ENCODE data around the gene APLP2. TPM values are rescaled to one million over a fixed set of nuclear protein-coding genes. Genes with fewer than 3 reads are reported as not detected.

APLP2 gene
- total RNA-seq, 1 experiment from 2014 or later: 350 TPM

GRCh38 chr11:130157101-130157500 is 87.4 kb downstream of the APLP2 start:
- no TSS peak for BruUV-seq (replicated peaks)
- Histone ChIP-seq H2AFZ (no peak overlapping the region), H3K27me3 (ENCODE audit: insufficient read depth, low read depth) (no peaks in the 10 kb centered on the region), H3K9me3 (ENCODE audit: insufficient read depth, low read depth) (no peaks in the 10 kb centered on the region), H3K4me3 (no peak overlapping the region), H3F3A (ENCODE audit: insufficient read depth, low read depth) (peaks cover 13% of the 10 kb centered on the region; the same call in 1 of the 2 replicates), H3K9me2 (ENCODE audit: insufficient read depth) (no peaks in the 10 kb centered on the region), H3K4me1 (replicated peaks; ENCODE audit: insufficient read depth) (peaks cover 36% of the 10 kb centered on the region), H3K79me2 (ENCODE audit: low read depth) (peaks cover 23% of the 10 kb centered on the region), H3K27ac (peak overlapping the region; percentile 63; the same call in 1 of the 2 replicates), H3K4me2 (peak overlapping the region; percentile 54), H3K36me3 (ENCODE audit: low read depth) (0 out of 2 replicates have a peak, but pooled peaks cover under 1% of the 10 kb centered on the region), H4K20me1 (ENCODE audit: insufficient read depth) (peaks cover 18% of the 10 kb centered on the region)
- intact Hi-C loops (cut with micrococcal nuclease; ENCODE audit: unreplicated experiment): no loop called here
- DNase-seq: no peak
- POLR2A ChIA-PET (ENCODE audit: unreplicated experiment): no interaction called here
- TF ChIP-seq EZH2 (IDR thresholded peaks at IDR 0.05; ENCODE audit: low read depth): no peak
- no peak for TF ChIP-seq CTCF (conservative IDR thresholded peaks at IDR 0.05)
- CTCF ChIA-PET: no interaction called here

- Histone ChIP-seq H3K36me3 (ENCODE audit: low read depth) (0 out of 2 replicates have a peak, but pooled peaks cover 4% of the 10 kb centered on the region), H3K4me3 (no peak overlapping the region), H4K20me1 (ENCODE audit: insufficient read depth) (peaks cover 23% of the 10 kb centered on the region), H3K79me2 (ENCODE audit: low read depth) (peaks cover 30% of the 10 kb centered on the region), H3F3A (ENCODE audit: insufficient read depth, low read depth) (peaks cover 13% of the 10 kb centered on the region; the same call in 1 of the 2 replicates), H3K4me1 (replicated peaks; ENCODE audit: insufficient read depth) (peaks cover 43% of the 10 kb centered on the region), H3K27ac (no peak overlapping the region), H3K9me2 (ENCODE audit: insufficient read depth) (no peaks in the 10 kb centered on the region), H3K27me3 (ENCODE audit: insufficient read depth, low read depth) (no peaks in the 10 kb centered on the region), H2AFZ (no peak overlapping the region), H3K9me3 (ENCODE audit: insufficient read depth, low read depth) (no peaks in the 10 kb centered on the region), H3K4me2 (no peak overlapping the region)
- TF ChIP-seq CTCF (conservative IDR thresholded peaks at IDR 0.05) (no peak), EZH2 (IDR thresholded peaks at IDR 0.05; ENCODE audit: low read depth) (no peak)
- POLR2A ChIA-PET (ENCODE audit: unreplicated experiment): interaction anchor here (0.5 to 1.0 kb wide), 2 partner anchors 185 to 317 kb away, joined by 3 to 5 read pairs; no protein-coding TSS in a partner anchor
- no TSS peak for BruUV-seq (replicated peaks)
- CTCF ChIA-PET: interaction anchor here (0.5 to 0.6 kb wide), 2 partner anchors 77 to 175 kb away, joined by 4 to 10 read pairs; no protein-coding TSS in a partner anchor
- intact Hi-C loops (cut with micrococcal nuclease; ENCODE audit: unreplicated experiment): no loop called here
- no peak for DNase-seq
Measured at GRCh38 chr11:130157840-130158239, 88.1 kb downstream of the APLP2 start.

- ChIA-PET CTCF (no interaction called here), POLR2A (ENCODE audit: unreplicated experiment) (interaction anchor here (0.7 to 1.9 kb wide), 2 partner anchors 13 to 243 kb away, joined by 5 to 15 read pairs; no protein-coding TSS in a partner anchor)
- Histone ChIP-seq H4K20me1 (ENCODE audit: insufficient read depth) (peaks cover 23% of the 10 kb centered on the region), H3K79me2 (ENCODE audit: low read depth) (peaks cover 43% of the 10 kb centered on the region), H3K27me3 (ENCODE audit: insufficient read depth, low read depth) (no peaks in the 10 kb centered on the region), H3K4me2 (peak overlapping the region; percentile 94), H3K27ac (no peak overlapping the region), H3K9me2 (ENCODE audit: insufficient read depth) (no peaks in the 10 kb centered on the region), H3K36me3 (ENCODE audit: low read depth) (0 out of 2 replicates have a peak, but pooled peaks cover 4% of the 10 kb centered on the region), H3K4me3 (peak overlapping the region; percentile 100; the same call in 1 of the 2 replicates), H3F3A (ENCODE audit: insufficient read depth, low read depth) (peaks cover 16% of the 10 kb centered on the region; the same call in 1 of the 2 replicates), H3K4me1 (replicated peaks; ENCODE audit: insufficient read depth) (peaks cover 56% of the 10 kb centered on the region), H3K9me3 (ENCODE audit: insufficient read depth, low read depth) (no peaks in the 10 kb centered on the region), H2AFZ (peak overlapping the region; percentile 78)
- TF ChIP-seq CTCF (conservative IDR thresholded peaks at IDR 0.05) (no peak), EZH2 (IDR thresholded peaks at IDR 0.05; ENCODE audit: low read depth) (no peak)
- TSS peak; percentile 64 for BruUV-seq (replicated peaks)
- intact Hi-C loops (cut with micrococcal nuclease; ENCODE audit: unreplicated experiment): no loop called here
- no peak for DNase-seq
Measured at GRCh38 chr11:130159139-130159538, 89.4 kb downstream of the APLP2 start.

All from PC-9 (cell line).